Measurements from ENCODE around the gene THADA. TPM values are rescaled to one million over a fixed set of nuclear protein-coding genes. Genes with fewer than 3 reads are reported as not detected.

THADA gene
- total RNA-seq, 2 donors from 2014 or later: 41.1 to 54.3 TPM

DNA sequence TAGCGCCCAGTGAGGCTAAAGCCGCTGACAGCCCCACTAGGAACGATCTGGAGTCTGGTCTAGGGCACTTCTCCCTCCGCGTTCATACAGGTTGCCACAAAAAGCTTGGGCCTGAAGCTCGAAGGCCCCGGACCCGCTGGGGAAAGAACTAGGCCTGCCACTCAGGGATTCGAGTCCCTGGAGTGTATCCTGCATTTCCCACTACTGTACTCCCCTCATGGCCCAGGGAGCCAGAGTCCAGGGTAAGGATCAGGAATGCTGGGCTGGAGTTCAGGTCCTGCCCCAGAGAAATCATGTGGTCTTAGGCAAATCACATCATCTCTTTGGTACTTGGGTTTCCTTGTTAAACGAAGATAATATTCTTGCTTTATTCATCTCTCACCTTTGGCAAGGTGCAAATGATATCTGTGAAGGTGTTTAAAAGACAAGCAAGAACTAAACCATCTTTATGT, 368.0 kb downstream of the THADA start:
- TF ChIP-seq, protein P1, sequence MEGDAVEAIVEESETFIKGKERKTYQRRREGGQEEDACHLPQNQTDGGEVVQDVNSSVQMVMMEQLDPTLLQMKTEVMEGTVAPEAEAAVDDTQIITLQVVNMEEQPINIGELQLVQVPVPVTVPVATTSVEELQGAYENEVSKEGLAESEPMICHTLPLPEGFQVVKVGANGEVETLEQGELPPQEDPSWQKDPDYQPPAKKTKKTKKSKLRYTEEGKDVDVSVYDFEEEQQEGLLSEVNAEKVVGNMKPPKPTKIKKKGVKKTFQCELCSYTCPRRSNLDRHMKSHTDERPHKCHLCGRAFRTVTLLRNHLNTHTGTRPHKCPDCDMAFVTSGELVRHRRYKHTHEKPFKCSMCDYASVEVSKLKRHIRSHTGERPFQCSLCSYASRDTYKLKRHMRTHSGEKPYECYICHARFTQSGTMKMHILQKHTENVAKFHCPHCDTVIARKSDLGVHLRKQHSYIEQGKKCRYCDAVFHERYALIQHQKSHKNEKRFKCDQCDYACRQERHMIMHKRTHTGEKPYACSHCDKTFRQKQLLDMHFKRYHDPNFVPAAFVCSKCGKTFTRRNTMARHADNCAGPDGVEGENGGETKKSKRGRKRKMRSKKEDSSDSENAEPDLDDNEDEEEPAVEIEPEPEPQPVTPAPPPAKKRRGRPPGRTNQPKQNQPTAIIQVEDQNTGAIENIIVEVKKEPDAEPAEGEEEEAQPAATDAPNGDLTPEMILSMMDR (IDR thresholded peaks at IDR 0.05): no peak
- TF ChIP-seq POLR2AphosphoS5 (IDR thresholded peaks at IDR 0.05) (no peak), POLR2A (IDR thresholded peaks at IDR 0.05) (no peak)
- Histone ChIP-seq H3K27me3 (replicated peaks; ENCODE audit: insufficient read depth) (no peaks in the 10 kb centered on the region), H3K27ac (peak overlapping the region; percentile 98 to 99), H3K4me1 (replicated peaks) (peaks cover 12% of the 10 kb centered on the region), H3K4me3 (peak overlapping the region; percentile 86 to 87), H3K36me3 (peaks cover 4 to 26% of the 10 kb centered on the region in 2 donors), H3K9me3 (no peaks in the 10 kb centered on the region)
- WGBS: 3% methylated on average over 6 of the region's 10 CpGs
- intact Hi-C loops (cut with DNase I): loop anchor here (2.0 to 10.0 kb wide), 8 partner anchors 203 to 401 kb away; no protein-coding TSS in a partner anchor
- no peak for DNase-seq (ENCODE audit: low spot score)

DNA sequence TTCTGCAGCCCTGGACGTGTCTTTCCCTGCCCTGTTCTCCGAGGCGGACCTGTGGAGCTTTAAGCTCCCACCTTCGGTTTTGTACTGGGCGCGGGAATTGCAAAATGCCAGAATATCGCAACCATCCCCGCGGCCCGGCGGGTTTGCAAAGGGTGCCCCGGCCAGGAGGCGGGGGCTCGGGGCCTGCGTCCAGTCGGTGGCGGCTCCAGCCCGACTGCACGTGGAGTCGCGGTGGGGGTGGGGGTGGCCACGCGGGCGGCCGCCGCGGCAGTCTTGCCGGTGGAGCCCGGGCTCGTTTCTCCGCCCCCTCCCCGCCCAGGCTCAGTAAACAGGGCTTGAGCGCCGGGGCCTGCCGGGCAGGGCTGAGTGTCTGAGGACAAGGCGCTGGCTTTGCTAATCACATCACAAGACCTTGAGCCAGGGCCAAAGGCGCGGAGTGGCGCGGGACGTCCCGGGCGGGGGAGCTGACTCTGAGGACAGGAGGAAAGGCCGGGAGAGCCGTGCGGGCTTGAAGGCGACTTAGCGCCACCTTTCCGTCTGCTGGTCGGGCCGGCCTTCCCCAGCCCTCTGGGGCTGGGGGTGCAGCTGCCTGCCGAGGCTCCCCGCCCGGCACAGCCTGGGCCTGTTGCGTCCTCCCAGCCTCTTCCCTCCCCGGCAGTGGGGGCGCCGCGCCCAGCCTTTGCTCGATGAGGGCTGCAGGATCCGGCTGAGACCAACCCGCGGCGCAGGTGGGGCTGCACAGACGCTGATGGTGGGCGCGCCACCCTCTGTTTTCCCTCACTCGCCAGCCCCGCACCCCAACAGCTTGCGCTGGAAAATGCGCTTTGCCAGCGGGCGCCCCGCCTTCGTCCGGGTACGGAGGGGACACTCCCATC, 368.6 kb downstream of the THADA start:
- under 1% methylated on average over 51 of the region's 77 CpGs for WGBS

DNA sequence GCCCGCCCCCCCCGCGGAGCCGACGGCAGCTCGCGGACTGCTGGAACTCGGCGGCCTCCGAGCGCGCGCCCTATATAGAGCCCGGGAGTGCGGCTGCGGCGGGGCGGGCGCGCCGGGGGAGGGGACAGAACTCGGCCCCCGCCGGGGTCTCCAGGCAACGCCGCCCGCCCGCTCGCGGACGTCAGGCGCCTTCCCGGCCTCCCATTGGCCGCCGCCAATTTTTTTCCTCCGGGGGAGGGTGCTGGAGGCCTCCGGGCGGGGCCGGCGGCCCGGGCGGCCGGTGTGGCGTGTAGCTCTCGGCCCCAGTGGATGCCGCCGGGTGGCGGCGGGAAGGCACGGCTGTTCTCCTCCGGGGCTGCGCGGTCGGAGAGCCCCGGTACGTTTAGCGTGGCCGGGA, 369.3 kb downstream of the THADA start, which contains the start of gene ZFP36L2:
Gene ZFP36L2, minus strand, starts transcription at position 49 of the 397 bp plus-strand sequence. CDS start 291 bp downstream, outside the sequence.
- peak; percentile 97 for DNase-seq (ENCODE audit: low spot score)
- Histone ChIP-seq H3K9me3 (no peaks in the 10 kb centered on the region), H3K36me3 (peaks cover 4 to 26% of the 10 kb centered on the region in 2 donors), H3K4me3 (peak within 1 kb of the TSS; percentile 86 to 87), H3K27me3 (replicated peaks; ENCODE audit: insufficient read depth) (no peaks in the 10 kb centered on the region), H3K4me1 (replicated peaks) (peaks cover 12% of the 10 kb centered on the region), H3K27ac (peak within 1 kb of the TSS; percentile 98 to 99)
- TF ChIP-seq POLR2A (IDR thresholded peaks at IDR 0.05): peak; percentile 95
- TF ChIP-seq POLR2AphosphoS5 (IDR thresholded peaks at IDR 0.05): peak; percentile 60
- TF ChIP-seq, protein P1 (IDR thresholded peaks at IDR 0.05): peak in 1 of 4 experiments; percentile 46
- intact Hi-C loops (cut with DNase I): loop anchor here (5.0 to 10.0 kb wide), 4 partner anchors 264 to 399 kb away; no protein-coding TSS in a partner anchor
- 0% methylated on average over 24 of the region's 58 CpGs for WGBS

More for the DNA sequence above, 368.6 kb downstream of the THADA start:
- DNase-seq (ENCODE audit: low spot score): peak; percentile 97
- intact Hi-C loops (cut with DNase I): loop anchor here (5.0 to 10.0 kb wide), 4 partner anchors 265 to 400 kb away; no protein-coding TSS in a partner anchor
- TF ChIP-seq POLR2A (IDR thresholded peaks at IDR 0.05) (peak; percentile 54), POLR2AphosphoS5 (IDR thresholded peaks at IDR 0.05) (peak; percentile 92)
- TF ChIP-seq, protein P1 (IDR thresholded peaks at IDR 0.05): peak in 3 of 4 experiments; percentile 31 to 55 (median 49)
- Histone ChIP-seq H3K36me3 (peaks cover 4 to 26% of the 10 kb centered on the region in 2 donors), H3K9me3 (no peaks in the 10 kb centered on the region), H3K27ac (peak overlapping the region; percentile 98 to 99), H3K4me3 (peak overlapping the region; percentile 86 to 87), H3K27me3 (replicated peaks; ENCODE audit: insufficient read depth) (no peaks in the 10 kb centered on the region), H3K4me1 (replicated peaks) (peaks cover 12% of the 10 kb centered on the region)

DNA sequence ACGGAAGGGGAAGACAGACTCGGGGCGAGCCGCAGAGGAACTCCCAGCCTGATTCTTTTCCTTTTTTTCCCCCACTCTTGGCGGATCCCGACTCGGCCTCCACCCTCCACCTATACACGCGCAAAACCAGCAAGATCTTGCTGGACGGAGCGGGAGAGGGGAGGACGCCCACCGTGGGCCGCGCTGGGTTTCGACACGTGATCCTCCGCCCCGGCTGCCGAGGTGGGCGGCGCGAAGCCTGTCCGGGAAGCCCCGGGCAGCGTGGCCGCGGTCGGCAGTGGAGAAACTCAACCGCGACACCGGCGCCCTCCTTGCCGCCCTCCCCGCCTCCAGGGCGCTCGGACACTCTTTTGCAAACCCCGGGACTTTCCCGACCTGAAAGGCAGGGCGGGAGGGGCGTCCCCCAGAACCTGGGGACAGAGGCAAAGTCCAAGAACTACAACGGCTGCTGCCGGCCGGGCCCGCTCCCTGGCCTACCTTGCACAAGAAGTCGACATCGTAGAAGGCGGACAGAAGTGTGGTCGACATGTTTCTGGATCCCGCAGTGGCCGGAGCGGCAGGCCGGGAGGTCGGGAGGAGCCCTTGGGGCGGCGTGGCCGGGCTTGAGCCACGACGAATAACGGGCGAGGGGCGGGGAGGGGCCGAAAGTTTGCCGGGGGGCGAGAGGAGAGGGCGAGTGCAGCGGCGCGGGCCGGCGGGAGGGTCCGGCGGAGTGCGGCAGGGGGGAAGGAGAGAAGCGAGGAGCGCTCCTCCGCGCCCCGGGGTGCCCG, 369.9 kb downstream of the THADA start:
- Histone ChIP-seq H3K27me3 (replicated peaks; ENCODE audit: insufficient read depth) (no peaks in the 10 kb centered on the region), H3K36me3 (peaks cover 4 to 26% of the 10 kb centered on the region in 2 donors), H3K9me3 (no peaks in the 10 kb centered on the region), H3K27ac (peak overlapping the region; percentile 98 to 99), H3K4me1 (replicated peaks) (peaks cover 15% of the 10 kb centered on the region), H3K4me3 (peak overlapping the region; percentile 86 to 87)
- DNase-seq (ENCODE audit: low spot score): peak; percentile 37
- intact Hi-C loops (cut with DNase I): loop anchor here (5.0 to 10.0 kb wide), 4 partner anchors 264 to 399 kb away; no protein-coding TSS in a partner anchor
- TF ChIP-seq, protein P1 (IDR thresholded peaks at IDR 0.05): no peak
- peak; percentile 41 for TF ChIP-seq POLR2AphosphoS5 (IDR thresholded peaks at IDR 0.05)
- peak; percentile 21 for TF ChIP-seq POLR2A (IDR thresholded peaks at IDR 0.05)
- WGBS: under 1% methylated on average over 80 of the region's 80 CpGs
